HEK293 (cell line): ENCODE data around the gene CCDC178.

ENCODE experiments used
- CTCF ChIA-PET: fragments of 350-600 bp; formaldehyde crosslinking; extraction: SDS; loops from one replicate; lab custom pipeline; 2021; ENCODE audit warnings: antibody characterized with exemption; lab: Yijun Ruan, JAX
- POLR2A ChIA-PET: fragments of 300-600 bp; formaldehyde crosslinking; extraction: SDS; loops from one replicate; lab custom pipeline; 2020; ENCODE audit warnings: antibody characterized with exemption, inconsistent platforms; lab: Yijun Ruan, JAX
- H3K27ac ChIP-seq: fragments of 200-500 bp; sonication (Bioruptor generic); 2 replicates; pipeline ENCODE4 v1.5.1; 2014; ENCODE audit warnings: low read depth, low read length, control low read depth, inconsistent platforms; ENCODE audit errors: extremely low read depth
- H3K36me3 ChIP-seq, 2 experiments: fragments of 200-500 bp in 1 of 2; sonication (Bioruptor generic) in 1 of 2; 1 replicate in 1 of 2; 2 replicates in 1 of 2; pipeline ENCODE4 v1.5.1; 2014 to 2017; ENCODE audit warnings: inconsistent platforms in 2 of 2, low read length in 2 of 2; ENCODE audit not compliant: control insufficient read depth in 2 of 2, insufficient read depth in 1 of 2
- H3K4me1 ChIP-seq: fragments of 200-500 bp; sonication (Bioruptor generic); 2 replicates; pipeline ENCODE4 v1.5.1; 2014; ENCODE audit warnings: mild to moderate bottlenecking, low read length, inconsistent platforms; ENCODE audit not compliant: control insufficient read depth, insufficient read depth
- H3K4me3 ChIP-seq: 2 replicates; pipeline ENCODE4 v1.5.1; 2011; ENCODE audit warnings: low read depth, mild to moderate bottlenecking, control low read depth, low read length, moderate library complexity
- H3K9me3 ChIP-seq: fragments of 200-500 bp; sonication (Bioruptor generic); 2 replicates; pipeline ENCODE4 v1.5.1; 2014; ENCODE audit warnings: low read depth, low read length, inconsistent platforms; ENCODE audit not compliant: control insufficient read depth, insufficient read depth
- EGR2 ChIP-seq: fragments of 450-650 bp; formaldehyde crosslinking; IDR thresholded peaks from 2 replicates; pipeline ENCODE4 v1.5.1; 2016; ENCODE audit warnings: low read depth, missing biosample characterization, missing genetic modification characterization
- GLI4 ChIP-seq: fragments of 450-650 bp; formaldehyde crosslinking; IDR thresholded peaks from 2 replicates; pipeline ENCODE4 v1.5.1; 2016; ENCODE audit warnings: missing biosample characterization, missing genetic modification characterization
- KLF16 ChIP-seq: fragments of 450-650 bp; formaldehyde crosslinking; IDR thresholded peaks from 2 replicates; pipeline ENCODE4 v1.5.1; 2017; ENCODE audit warnings: missing biosample characterization, missing genetic modification characterization
- KLF7 ChIP-seq: fragments of 450-650 bp; formaldehyde crosslinking; IDR thresholded peaks from 2 replicates; pipeline ENCODE4 v1.5.1; 2016; ENCODE audit warnings: missing biosample characterization, missing genetic modification characterization, borderline replicate concordance
- MYNN ChIP-seq: fragments of 450-650 bp; formaldehyde crosslinking; IDR thresholded peaks from 2 replicates; pipeline ENCODE4 v1.5.1; 2016; ENCODE audit warnings: missing biosample characterization, missing genetic modification characterization, borderline replicate concordance
- PRDM1 ChIP-seq: fragments of 450-650 bp; formaldehyde crosslinking; IDR thresholded peaks from 2 replicates; pipeline ENCODE4; 2016; ENCODE audit warnings: missing biosample characterization, missing genetic modification characterization
- SALL2 ChIP-seq: fragments of 450-650 bp; formaldehyde crosslinking; IDR thresholded peaks from 2 replicates; pipeline ENCODE4 v1.5.0; 2017; ENCODE audit warnings: missing biosample characterization, mild to moderate bottlenecking, missing genetic modification characterization, borderline replicate concordance
- SETDB1 ChIP-seq: IDR thresholded peaks from one replicate; pipeline ENCODE4 v1.6.1; 2017; ENCODE audit warnings: mild to moderate bottlenecking, low read length, moderate library complexity, mixed read lengths; ENCODE audit not compliant: insufficient read length
- TCF7L2 ChIP-seq: IDR thresholded peaks from 2 replicates; pipeline ENCODE4 v1.6.1; 2011; ENCODE audit warnings: low read depth, mild to moderate bottlenecking, inconsistent platforms, low read length, moderate library complexity, borderline replicate concordance
- ZBTB17 ChIP-seq: fragments of 450-650 bp; formaldehyde crosslinking; IDR thresholded peaks from 2 replicates; pipeline ENCODE4 v1.5.1; 2016; ENCODE audit warnings: missing biosample characterization, missing genetic modification characterization
- ZBTB48 ChIP-seq: fragments of 450-650 bp; formaldehyde crosslinking; IDR thresholded peaks from 2 replicates; pipeline ENCODE4 v1.5.1; 2016; ENCODE audit warnings: missing biosample characterization, missing genetic modification characterization
- ZFHX2 ChIP-seq: fragments of 450-650 bp; formaldehyde crosslinking; conservative IDR thresholded peaks from 2 replicates; pipeline ENCODE4 v1.5.1; 2016; ENCODE audit warnings: missing biosample characterization, missing genetic modification characterization
- ZNF16 ChIP-seq: fragments of 450-650 bp; formaldehyde crosslinking; IDR thresholded peaks from 2 replicates; pipeline ENCODE4 v1.5.1; 2016; ENCODE audit warnings: low read depth, missing biosample characterization, missing genetic modification characterization
- ZNF221 ChIP-seq: fragments of 450-650 bp; formaldehyde crosslinking; IDR thresholded peaks from 2 replicates; pipeline ENCODE4 v1.5.1; 2017; ENCODE audit warnings: missing biosample characterization, missing genetic modification characterization, borderline replicate concordance
- ZNF239 ChIP-seq: fragments of 450-650 bp; formaldehyde crosslinking; IDR thresholded peaks from 2 replicates; pipeline ENCODE4 v1.5.1; 2016; ENCODE audit warnings: missing biosample characterization, missing genetic modification characterization
- ZNF266 ChIP-seq: fragments of 450-650 bp; formaldehyde crosslinking; IDR thresholded peaks from 2 replicates; pipeline ENCODE4 v1.5.1; 2016; ENCODE audit warnings: missing biosample characterization, missing genetic modification characterization, low read depth
- ZNF292 ChIP-seq: fragments of 450-650 bp; formaldehyde crosslinking; IDR thresholded peaks from 2 replicates; pipeline ENCODE4 v1.5.1; 2016; ENCODE audit warnings: low read depth, missing biosample characterization, missing genetic modification characterization, borderline replicate concordance
- ZNF354C ChIP-seq: fragments of 450-650 bp; formaldehyde crosslinking; IDR thresholded peaks from 2 replicates; pipeline ENCODE4 v1.5.1; 2016; ENCODE audit warnings: missing biosample characterization, missing genetic modification characterization, low read depth, borderline replicate concordance
- ZNF433 ChIP-seq: fragments of 450-650 bp; formaldehyde crosslinking; IDR thresholded peaks from 2 replicates; pipeline ENCODE4 v1.5.1; 2016; ENCODE audit warnings: missing biosample characterization, missing genetic modification characterization, low read depth
- ZNF558 ChIP-seq: fragments of 450-650 bp; formaldehyde crosslinking; IDR thresholded peaks from 2 replicates; pipeline ENCODE4 v1.5.1; 2016; ENCODE audit warnings: missing biosample characterization, missing genetic modification characterization
- ZNF561 ChIP-seq: fragments of 450-650 bp; IDR thresholded peaks from 2 replicates; pipeline ENCODE4 v1.5.1; 2018; ENCODE audit warnings: missing biosample characterization, missing genetic modification characterization, borderline replicate concordance
- ZNF585B ChIP-seq: fragments of 450-650 bp; formaldehyde crosslinking; IDR thresholded peaks from 2 replicates; pipeline ENCODE4 v1.5.1; 2016; ENCODE audit warnings: missing biosample characterization, missing genetic modification characterization
- ZNF626 ChIP-seq: fragments of 450-650 bp; sonication (Bioruptor Pico); formaldehyde crosslinking; IDR thresholded peaks from 2 replicates; pipeline ENCODE4 v1.5.1; 2018; ENCODE audit warnings: missing biosample characterization, missing genetic modification characterization, inconsistent platforms
- ZNF629 ChIP-seq: fragments of 450-650 bp; formaldehyde crosslinking; IDR thresholded peaks from 2 replicates; pipeline ENCODE4 v1.5.1; 2017; ENCODE audit warnings: missing biosample characterization, missing genetic modification characterization
- ZNF660 ChIP-seq: fragments of 450-650 bp; IDR thresholded peaks from 2 replicates; pipeline ENCODE4 v1.5.1; 2018; ENCODE audit warnings: missing biosample characterization, mild to moderate bottlenecking, missing genetic modification characterization
- ZNF670 ChIP-seq: fragments of 450-650 bp; formaldehyde crosslinking; IDR thresholded peaks from 2 replicates; pipeline ENCODE4 v1.5.1; 2016; ENCODE audit warnings: missing biosample characterization, missing genetic modification characterization, low read depth
- ZNF830 ChIP-seq: fragments of 450-650 bp; IDR thresholded peaks from 2 replicates; pipeline ENCODE4 v1.5.0; 2018; ENCODE audit warnings: missing biosample characterization, missing genetic modification characterization, low read depth, mild to moderate bottlenecking, moderate library complexity
- ZXDB ChIP-seq: fragments of 450-650 bp; formaldehyde crosslinking; IDR thresholded peaks from 2 replicates; pipeline ENCODE4 v1.5.1; 2016; ENCODE audit warnings: missing biosample characterization, missing genetic modification characterization
- TF ChIP-seq, protein P1 (sequence below): fragments of 450-650 bp; formaldehyde crosslinking; IDR thresholded peaks from 2 replicates; pipeline ENCODE4 v1.5.1; 2016; ENCODE audit warnings: missing biosample characterization, missing genetic modification characterization
- TF ChIP-seq, protein P2 (sequence below): fragments of 450-650 bp; formaldehyde crosslinking; IDR thresholded peaks from 2 replicates; pipeline ENCODE4 v1.5.1; 2016; ENCODE audit warnings: missing biosample characterization, missing genetic modification characterization
- TF ChIP-seq, protein P3 (sequence below): fragments of 450-650 bp; formaldehyde crosslinking; IDR thresholded peaks from 2 replicates; pipeline ENCODE4 v1.5.1; 2016; ENCODE audit warnings: missing biosample characterization, missing genetic modification characterization

CCDC178 gene

DNA sequence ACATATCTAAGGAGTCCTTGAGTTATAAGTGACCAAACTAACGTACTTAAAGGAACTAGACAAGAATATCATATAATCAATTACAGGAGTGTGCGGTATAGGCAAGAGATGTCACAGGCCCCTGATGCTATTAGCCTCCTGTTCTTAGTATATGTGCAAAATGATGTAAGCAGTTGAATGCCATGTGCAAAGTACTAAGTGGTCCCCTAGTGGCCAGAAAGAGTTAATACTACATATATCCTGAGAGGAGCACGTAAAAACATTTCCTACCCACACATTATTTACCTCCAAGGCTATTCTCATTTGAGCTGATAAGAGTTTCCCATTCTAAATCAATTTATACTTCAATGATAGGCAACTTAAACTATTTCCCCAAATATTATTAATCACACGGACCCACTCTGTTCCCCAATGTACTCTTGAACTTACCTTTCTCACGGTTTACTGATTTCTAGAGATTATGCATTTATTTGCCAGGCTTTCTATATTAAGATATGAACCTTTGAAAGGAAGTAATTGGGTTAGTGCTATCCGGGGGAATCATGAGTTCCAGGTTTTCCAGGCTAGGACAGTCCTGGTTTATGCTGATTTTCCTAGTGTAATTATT is 509.7 kb downstream of the CCDC178 start (continued):
- no peak for TF ChIP-seq ZNF221 (tag by site-specific recombination)
- no peak for TF ChIP-seq ZBTB48 (tag by site-specific recombination)
- no peak for TF ChIP-seq SALL2
- TF ChIP-seq ZFHX2: 0 out of 2 replicates have a peak, but pooled peaks have one; percentile 7
- TF ChIP-seq ZXDB: 0 out of 2 replicates have a peak, but pooled peaks have one; percentile 28
- TF ChIP-seq ZNF558: no peak
- no peak for TF ChIP-seq GLI4
- no peak for TF ChIP-seq SETDB1
- TF ChIP-seq, protein P1, sequence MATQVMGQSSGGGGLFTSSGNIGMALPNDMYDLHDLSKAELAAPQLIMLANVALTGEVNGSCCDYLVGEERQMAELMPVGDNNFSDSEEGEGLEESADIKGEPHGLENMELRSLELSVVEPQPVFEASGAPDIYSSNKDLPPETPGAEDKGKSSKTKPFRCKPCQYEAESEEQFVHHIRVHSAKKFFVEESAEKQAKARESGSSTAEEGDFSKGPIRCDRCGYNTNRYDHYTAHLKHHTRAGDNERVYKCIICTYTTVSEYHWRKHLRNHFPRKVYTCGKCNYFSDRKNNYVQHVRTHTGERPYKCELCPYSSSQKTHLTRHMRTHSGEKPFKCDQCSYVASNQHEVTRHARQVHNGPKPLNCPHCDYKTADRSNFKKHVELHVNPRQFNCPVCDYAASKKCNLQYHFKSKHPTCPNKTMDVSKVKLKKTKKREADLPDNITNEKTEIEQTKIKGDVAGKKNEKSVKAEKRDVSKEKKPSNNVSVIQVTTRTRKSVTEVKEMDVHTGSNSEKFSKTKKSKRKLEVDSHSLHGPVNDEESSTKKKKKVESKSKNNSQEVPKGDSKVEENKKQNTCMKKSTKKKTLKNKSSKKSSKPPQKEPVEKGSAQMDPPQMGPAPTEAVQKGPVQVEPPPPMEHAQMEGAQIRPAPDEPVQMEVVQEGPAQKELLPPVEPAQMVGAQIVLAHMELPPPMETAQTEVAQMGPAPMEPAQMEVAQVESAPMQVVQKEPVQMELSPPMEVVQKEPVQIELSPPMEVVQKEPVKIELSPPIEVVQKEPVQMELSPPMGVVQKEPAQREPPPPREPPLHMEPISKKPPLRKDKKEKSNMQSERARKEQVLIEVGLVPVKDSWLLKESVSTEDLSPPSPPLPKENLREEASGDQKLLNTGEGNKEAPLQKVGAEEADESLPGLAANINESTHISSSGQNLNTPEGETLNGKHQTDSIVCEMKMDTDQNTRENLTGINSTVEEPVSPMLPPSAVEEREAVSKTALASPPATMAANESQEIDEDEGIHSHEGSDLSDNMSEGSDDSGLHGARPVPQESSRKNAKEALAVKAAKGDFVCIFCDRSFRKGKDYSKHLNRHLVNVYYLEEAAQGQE (tag by site-specific recombination): no peak

DNA sequence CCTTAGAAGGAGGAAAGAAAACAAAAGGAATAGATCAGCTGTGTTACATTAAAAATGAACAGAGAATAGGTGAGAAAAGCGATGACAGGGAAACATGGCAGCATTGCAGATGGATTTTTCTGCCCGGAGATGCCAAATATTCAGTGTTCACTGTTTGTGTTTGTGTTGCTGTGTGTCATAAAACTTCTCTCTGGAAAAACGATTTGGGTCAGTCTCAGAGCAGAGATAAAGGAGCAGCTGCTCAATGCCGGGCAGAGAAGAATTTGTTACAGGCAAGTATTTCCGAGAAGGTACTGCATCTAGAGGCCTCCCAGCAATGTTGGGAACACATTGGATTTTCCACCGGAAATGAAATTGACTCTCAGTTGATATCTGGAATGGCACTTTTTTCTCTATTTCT is 511.3 kb downstream of the CCDC178 start:
- H3K9me3 ChIP-seq: no peaks in the 10 kb centered on the region
- H3K36me3 ChIP-seq: no peaks in the 10 kb centered on the region
- no peak overlapping the region for H3K27ac ChIP-seq
- no peaks in the 10 kb centered on the region for H3K4me1 ChIP-seq
- TF ChIP-seq ZNF354C (tag by site-specific recombination) (no peak), ZFHX2 (no peak), PRDM1 (tag by site-specific recombination) (no peak), ZNF660 (tag by site-specific recombination) (no peak), MYNN (tag by site-specific recombination) (no peak), KLF7 (tag by site-specific recombination) (no peak), ZNF292 (tag by site-specific recombination) (no peak), ZBTB17 (tag by site-specific recombination) (no peak), ZNF266 (tag by site-specific recombination) (no peak), ZNF670 (no peak), KLF16 (tag by site-specific recombination) (no peak), EGR2 (no peak), ZNF629 (tag by site-specific recombination) (no peak)
- TF ChIP-seq, protein P2, sequence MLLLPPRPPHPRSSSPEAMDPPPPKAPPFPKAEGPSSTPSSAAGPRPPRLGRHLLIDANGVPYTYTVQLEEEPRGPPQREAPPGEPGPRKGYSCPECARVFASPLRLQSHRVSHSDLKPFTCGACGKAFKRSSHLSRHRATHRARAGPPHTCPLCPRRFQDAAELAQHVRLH: no peak
- ChIA-PET CTCF (interaction anchor here (0.6 to 1.2 kb wide), 4 partner anchors 213 to 763 kb away, joined by 3 to 8 read pairs (median 4); no protein-coding TSS in a partner anchor), POLR2A (no interaction called here)
- H3K4me3 ChIP-seq: no peak overlapping the region

DNA sequence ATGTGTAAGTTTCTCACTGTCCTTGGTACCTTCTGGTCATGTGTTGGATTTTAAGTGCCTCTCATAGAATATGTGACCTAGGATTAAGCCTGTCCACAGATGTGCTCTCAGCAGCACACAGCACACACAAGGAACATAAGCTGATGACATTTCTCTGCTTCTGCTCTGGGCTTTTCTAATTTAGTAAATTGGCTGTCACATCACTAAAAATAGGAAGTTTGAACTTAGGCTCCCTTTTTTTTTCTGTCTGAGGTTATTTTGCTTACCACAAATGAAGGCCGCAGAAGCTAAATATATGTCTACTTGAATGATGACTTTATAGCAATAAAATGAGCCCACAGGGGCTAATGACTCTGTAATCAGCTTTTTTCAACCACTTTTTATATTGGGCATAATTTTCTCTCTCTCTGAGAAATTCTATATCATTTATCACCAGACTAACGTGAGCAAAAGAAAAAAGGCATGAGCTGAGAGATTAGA is 517.5 kb downstream of the CCDC178 start:
- H3K9me3 ChIP-seq: no peaks in the 10 kb centered on the region
- H3K4me3 ChIP-seq: no peak overlapping the region
- ChIA-PET CTCF (interaction anchor here (0.6 to 3.8 kb wide), 6 partner anchors 10 to 452 kb away, joined by 3 to 21 read pairs (median 4); partner anchors contain the start of gene GAREM1), POLR2A (interaction anchor here (0.7 to 1.3 kb wide), 4 partner anchors 12 to 179 kb away, joined by 3 to 4 read pairs (median 4); no protein-coding TSS in a partner anchor)
- 0 out of 2 replicates have a peak, but pooled peaks cover 3% of the 10 kb centered on the region for H3K4me1 ChIP-seq
- H3K36me3 ChIP-seq: no peaks in the 10 kb centered on the region
- H3K27ac ChIP-seq: peak overlapping the region; percentile 2; the same call in 1 of the 2 replicates
- TF ChIP-seq, protein P3, sequence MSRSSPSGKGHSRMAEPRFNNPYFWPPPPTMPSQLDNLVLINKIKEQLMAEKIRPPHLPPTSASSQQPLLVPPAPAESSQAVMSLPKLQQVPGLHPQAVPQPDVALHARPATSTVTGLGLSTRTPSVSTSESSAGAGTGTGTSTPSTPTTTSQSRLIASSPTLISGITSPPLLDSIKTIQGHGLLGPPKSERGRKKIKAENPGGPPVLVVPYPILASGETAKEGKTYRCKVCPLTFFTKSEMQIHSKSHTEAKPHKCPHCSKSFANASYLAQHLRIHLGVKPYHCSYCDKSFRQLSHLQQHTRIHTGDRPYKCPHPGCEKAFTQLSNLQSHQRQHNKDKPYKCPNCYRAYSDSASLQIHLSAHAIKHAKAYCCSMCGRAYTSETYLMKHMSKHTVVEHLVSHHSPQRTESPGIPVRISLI (tag by site-specific recombination): peak; percentile 55; the same call in 1 of the 2 replicates
- TF ChIP-seq ZNF626 (tag by site-specific recombination) (no peak), ZNF561 (0 out of 2 replicates have a peak, but pooled peaks have one; percentile 31), ZNF239 (tag by site-specific recombination) (0 out of 2 replicates have a peak, but pooled peaks have one; percentile 58), ZNF16 (tag by site-specific recombination) (no peak), ZNF830 (tag by site-specific recombination) (no peak), ZNF433 (tag by site-specific recombination) (no peak), ZNF660 (tag by site-specific recombination) (no peak; the same call in 1 of the 2 replicates), ZNF585B (tag by site-specific recombination) (no peak), TCF7L2 (peak; percentile 93)
